ENCODE results near the gene CD68. TPM values are rescaled to one million over a fixed set of nuclear protein-coding genes. Genes with fewer than 3 reads are reported as not detected.

CD68 gene
- total RNA-seq, 6 experiments from 2014 or later = 46.6 to 71.7 (median 68.5) TPM

DNA sequence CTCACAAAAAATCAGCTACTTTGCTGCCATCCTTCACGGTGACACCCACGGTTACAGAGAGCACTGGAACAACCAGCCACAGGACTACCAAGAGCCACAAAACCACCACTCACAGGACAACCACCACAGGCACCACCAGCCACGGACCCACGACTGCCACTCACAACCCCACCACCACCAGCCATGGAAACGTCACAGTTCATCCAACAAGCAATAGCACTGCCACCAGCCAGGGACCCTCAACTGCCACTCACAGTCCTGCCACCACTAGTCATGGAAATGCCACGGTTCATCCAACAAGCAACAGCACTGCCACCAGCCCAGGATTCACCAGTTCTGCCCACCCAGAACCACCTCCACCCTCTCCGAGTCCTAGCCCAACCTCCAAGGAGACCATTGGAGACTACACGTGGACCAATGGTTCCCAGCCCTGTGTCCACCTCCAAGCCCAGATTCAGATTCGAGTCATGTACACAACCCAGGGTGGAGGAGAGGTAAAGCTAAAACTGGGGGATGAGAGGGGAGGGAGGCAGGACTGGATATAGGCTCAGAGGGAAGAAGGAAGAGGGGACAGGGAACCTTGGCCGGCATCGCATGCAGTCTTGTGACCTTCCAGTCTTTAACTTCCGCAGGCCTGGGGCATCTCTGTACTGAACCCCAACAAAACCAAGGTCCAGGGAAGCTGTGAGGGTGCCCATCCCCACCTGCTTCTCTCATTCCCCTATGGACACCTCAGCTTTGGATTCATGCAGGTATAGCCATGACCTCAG, 581 bp downstream of the CD68 start:
- TF ChIP-seq, protein P1, sequence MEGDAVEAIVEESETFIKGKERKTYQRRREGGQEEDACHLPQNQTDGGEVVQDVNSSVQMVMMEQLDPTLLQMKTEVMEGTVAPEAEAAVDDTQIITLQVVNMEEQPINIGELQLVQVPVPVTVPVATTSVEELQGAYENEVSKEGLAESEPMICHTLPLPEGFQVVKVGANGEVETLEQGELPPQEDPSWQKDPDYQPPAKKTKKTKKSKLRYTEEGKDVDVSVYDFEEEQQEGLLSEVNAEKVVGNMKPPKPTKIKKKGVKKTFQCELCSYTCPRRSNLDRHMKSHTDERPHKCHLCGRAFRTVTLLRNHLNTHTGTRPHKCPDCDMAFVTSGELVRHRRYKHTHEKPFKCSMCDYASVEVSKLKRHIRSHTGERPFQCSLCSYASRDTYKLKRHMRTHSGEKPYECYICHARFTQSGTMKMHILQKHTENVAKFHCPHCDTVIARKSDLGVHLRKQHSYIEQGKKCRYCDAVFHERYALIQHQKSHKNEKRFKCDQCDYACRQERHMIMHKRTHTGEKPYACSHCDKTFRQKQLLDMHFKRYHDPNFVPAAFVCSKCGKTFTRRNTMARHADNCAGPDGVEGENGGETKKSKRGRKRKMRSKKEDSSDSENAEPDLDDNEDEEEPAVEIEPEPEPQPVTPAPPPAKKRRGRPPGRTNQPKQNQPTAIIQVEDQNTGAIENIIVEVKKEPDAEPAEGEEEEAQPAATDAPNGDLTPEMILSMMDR (IDR thresholded peaks at IDR 0.05) = no peak
- H3K36me3 Mint-ChIP-seq (ENCODE audit: low read depth) = peaks cover 63% of the 10 kb centered on the region
- H3K27ac Mint-ChIP-seq = peak overlapping the region; percentile 97
- H3K4me1 Mint-ChIP-seq (ENCODE audit: low read depth) = peaks cover 91% of the 10 kb centered on the region
- H3K4me3 Mint-ChIP-seq = peak overlapping the region; percentile 71
- H3K9me3 Mint-ChIP-seq = peaks cover 6% of the 10 kb centered on the region
- peak; percentile 46 for DNase-seq
- peaks cover 53% of the 10 kb centered on the region for H3K27me3 Mint-ChIP-seq (ENCODE audit: insufficient read depth)

DNA sequence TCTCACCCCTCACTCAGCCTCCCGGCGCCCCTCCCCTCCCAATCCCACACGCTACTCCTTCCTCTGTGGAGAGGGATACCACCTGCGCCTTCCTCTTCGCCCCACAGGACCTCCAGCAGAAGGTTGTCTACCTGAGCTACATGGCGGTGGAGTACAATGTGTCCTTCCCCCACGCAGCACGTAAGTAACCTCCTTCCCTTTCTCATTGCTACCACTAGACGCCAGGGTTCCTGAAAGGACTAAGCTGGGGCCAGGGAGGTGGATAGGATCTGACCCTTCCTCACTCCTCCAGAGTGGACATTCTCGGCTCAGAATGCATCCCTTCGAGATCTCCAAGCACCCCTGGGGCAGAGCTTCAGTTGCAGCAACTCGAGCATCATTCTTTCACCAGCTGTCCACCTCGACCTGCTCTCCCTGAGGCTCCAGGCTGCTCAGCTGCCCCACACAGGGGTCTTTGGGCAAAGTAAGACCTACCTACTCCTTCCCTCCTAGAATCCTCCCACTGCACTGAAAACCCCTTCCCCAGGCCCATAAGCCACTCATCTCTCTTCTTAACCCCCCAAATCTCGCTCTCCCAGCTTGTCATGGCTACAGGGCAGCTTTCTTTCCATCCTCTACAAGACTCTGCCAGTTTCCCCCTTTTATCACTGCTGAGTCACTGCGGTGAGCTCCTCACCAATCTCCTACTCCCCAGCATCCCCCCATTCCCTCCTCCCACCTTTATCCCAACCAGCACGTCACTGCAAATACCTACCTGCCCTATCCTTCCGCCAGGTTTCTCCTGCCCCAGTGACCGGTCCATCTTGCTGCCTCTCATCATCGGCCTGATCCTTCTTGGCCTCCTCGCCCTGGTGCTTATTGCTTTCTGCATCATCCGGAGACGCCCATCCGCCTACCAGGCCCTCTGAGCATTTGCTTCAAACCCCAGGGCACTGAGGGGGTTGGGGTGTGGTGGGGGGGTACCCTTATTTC, 1.5 kb downstream of the CD68 start:
- Mint-ChIP-seq H3K4me1 (ENCODE audit: low read depth) (peaks cover 88% of the 10 kb centered on the region), H3K27me3 (ENCODE audit: insufficient read depth) (peaks cover 44% of the 10 kb centered on the region), H3K27ac (peak overlapping the region; percentile 97), H3K9me3 (peaks cover 6% of the 10 kb centered on the region), H3K4me3 (peak overlapping the region; percentile 71), H3K36me3 (ENCODE audit: low read depth) (peaks cover 55% of the 10 kb centered on the region)
- DNase-seq = no peak
- TF ChIP-seq, protein P1 (IDR thresholded peaks at IDR 0.05) = no peak

- Mint-ChIP-seq H3K4me3 (peak overlapping the region; percentile 44), H3K27me3 (ENCODE audit: insufficient read depth) (peaks cover 35% of the 10 kb centered on the region), H3K36me3 (ENCODE audit: low read depth) (peaks cover 42% of the 10 kb centered on the region), H3K27ac (peak overlapping the region; percentile 100), H3K9me3 (peaks cover 6% of the 10 kb centered on the region), H3K4me1 (ENCODE audit: low read depth) (peaks cover 88% of the 10 kb centered on the region)
- no peak for DNase-seq
- TF ChIP-seq, protein P1 (IDR thresholded peaks at IDR 0.05) = peak; percentile 17; the same call in 1 of the 2 replicates
Measured at GRCh38 chr17:7582396-7583252, 3.2 kb downstream of the CD68 start.

DNA sequence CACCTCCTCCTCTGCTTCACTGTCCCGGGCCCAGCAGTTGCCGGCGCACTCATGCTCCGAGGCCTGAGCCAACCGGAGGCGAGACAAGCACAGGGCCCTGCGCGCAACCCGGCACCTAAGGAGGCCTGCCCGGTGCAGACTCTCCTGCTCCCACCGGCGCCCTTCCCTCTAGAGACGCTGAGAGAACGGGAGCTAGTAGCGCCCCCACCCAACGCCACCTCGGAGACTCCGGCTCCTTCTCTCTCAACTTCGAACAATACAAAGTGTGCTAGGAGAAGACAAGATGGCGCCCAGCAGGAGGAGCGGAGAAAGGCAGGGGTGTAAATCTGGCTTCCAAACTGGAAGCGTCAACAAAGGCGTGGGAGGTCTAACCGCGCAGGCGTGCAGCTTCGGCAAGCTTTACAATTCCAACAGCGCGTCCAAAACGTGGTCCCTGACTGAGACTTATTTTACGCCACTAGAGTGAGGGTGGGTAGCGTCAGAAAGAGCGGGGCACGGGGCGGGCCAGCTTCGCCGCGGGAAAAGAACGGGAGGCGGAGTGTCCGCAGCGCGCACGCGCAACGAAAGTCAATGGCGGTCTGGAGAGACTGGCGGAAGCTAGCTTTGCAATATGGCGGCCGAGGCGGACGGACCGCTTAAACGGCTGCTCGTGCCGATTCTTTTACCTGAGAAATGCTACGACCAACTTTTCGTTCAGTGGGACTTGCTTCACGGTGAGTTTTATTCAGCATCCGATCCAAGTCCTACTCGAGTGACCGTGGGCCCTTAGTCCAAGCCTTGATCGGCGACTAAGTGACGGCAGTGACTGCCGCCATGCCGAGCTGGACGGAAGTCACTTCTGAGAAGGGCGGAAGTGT, 4.0 kb downstream of the CD68 start, which contains the start of gene MPDU1:
Gene MPDU1, plus strand, starts transcription at position 600 of the 857 bp plus-strand sequence. Its CDS starts 11 bp downstream, at position 611.
- Mint-ChIP-seq H3K4me1 (ENCODE audit: low read depth) (peaks cover 88% of the 10 kb centered on the region), H3K27ac (peak within 1 kb of the TSS; percentile 100), H3K4me3 (peak within 1 kb of the TSS; percentile 96), H3K27me3 (ENCODE audit: insufficient read depth) (peaks cover 30% of the 10 kb centered on the region), H3K9me3 (peaks cover 6% of the 10 kb centered on the region), H3K36me3 (ENCODE audit: low read depth) (peaks cover 36% of the 10 kb centered on the region)
- TF ChIP-seq, protein P1 (IDR thresholded peaks at IDR 0.05) = no peak; the same call in 1 of the 2 replicates
- DNase-seq = peak; percentile 91
